Stomach (tissue), 4 donors: ENCODE measurements around the gene MAPK14.

ENCODE experiments used
- CTCF ChIP-seq, 7 experiments: fragments of 450-650 bp in 4 of 7; fragments of 200-600 bp in 3 of 7; sonication (generic) in 3 of 7; IDR thresholded peaks; one replicate each; pipeline ENCODE4 v1.5.1; 2016 to 2019; ENCODE audit warnings: antibody characterized with exemption in 7 of 7, control low read depth in 2 of 7, mild to moderate bottlenecking in 1 of 7
- POLR2A ChIP-seq, 4 donors: fragments of 450-650 bp; IDR thresholded peaks; one replicate each; pipeline ENCODE4 v1.6.1; 2016; ENCODE audit warnings: antibody characterized with exemption in 4 of 4, control low read depth in 2 of 4, mild to moderate bottlenecking in 1 of 4, moderate library complexity in 1 of 4
- POLR2AphosphoS5 ChIP-seq, 3 donors: sonication (generic); formaldehyde crosslinking; IDR thresholded peaks; one replicate each; pipeline ENCODE4 v1.6.1; 2016; ENCODE audit warnings: antibody characterized with exemption in 3 of 3

DNA sequence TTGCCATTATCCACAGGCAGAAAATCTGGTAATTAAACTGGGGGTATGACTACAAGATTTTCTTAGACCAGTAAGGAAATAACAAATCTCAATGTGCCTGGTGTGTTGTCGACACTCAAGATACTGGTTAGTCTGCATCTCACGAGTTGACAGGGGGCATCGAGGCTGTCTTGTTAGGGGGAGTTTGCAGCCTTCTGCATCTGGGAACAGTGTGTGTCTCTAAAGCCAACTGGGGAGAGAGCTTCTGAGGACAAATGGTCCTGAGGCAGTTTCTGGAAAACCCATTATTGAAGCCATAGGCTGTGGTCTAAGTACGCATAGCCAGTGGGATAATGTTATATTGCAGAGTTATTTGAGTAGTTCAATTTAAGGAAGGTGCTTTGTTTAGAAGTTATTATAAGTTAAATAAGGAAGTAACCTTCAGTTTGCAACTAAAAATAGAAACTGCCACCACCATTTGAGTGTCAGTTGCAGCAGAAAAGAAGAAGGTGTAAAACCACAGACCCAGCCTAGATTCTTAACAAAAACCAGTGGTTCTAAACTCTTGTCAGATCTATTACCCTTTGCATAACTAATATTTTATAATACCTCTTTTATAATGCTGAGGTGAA is 87.3 kb downstream of the MAPK14 start:
- TF ChIP-seq POLR2AphosphoS5 (IDR thresholded peaks at IDR 0.05) (no peak), CTCF (IDR thresholded peaks at IDR 0.05) (no peak), POLR2A (IDR thresholded peaks at IDR 0.05) (no peak)
